DMS114 treated with DMSO at 0.1 percent for 48 hours (cell line): ENCODE data around the gene ARNT2.

Experiments
- DNase-seq: peaks from one replicate; lab custom pipeline; 2025; ENCODE audit not compliant: unreplicated experiment; lab: John Stamatoyannopoulos, UW

The ARNT2 gene

GRCh38 chr15:80462836-80463512 lies 58.8 kb downstream of the ARNT2 start:
- DNase-seq = no peak

- DNase-seq = no peak
Measured at GRCh38 chr15:80464951-80465625, 60.9 kb downstream of the ARNT2 start.

GRCh38 chr15:80465626-80466005 lies 61.4 kb downstream of the ARNT2 start:
- no peak for DNase-seq

DNA sequence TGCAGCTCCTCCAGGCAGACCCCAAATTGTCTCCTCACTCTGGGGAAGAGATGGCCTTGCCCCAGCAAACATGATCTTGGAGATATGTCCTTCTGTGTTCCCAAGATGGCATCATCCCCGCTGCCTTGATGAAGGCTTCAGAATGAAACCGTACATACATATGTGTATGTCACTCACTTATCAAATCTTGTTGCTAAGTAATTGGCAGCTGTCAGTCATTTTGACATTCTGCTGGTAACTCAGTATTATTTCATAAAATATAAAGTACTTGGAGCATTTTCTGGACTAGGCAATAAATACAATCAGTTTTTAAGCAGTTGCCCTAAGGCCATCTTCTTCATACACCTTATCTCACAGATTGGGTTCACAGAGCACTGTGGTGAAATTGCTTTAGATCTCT lies 62.4 kb downstream of the ARNT2 start:
- no peak for DNase-seq

DNA sequence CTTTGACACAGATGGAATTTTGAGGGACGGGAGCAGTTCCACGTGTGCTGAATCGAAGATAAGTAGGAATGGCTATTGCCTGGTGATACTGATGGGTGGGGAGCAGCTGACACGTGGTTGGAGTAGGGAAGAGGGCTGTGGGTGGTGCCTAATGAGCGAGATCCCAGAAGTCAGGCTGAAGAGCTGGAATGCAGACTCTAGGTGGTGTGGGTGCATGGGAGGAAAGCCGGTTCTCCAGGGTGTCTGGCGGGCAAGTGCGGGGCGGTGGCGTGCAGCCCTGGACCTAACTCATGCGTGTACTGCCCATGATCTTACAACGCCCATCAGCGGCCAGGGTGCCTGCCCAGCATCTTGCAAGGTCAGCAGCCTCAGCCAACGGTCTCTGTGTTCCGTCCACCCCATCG lies 63.1 kb downstream of the ARNT2 start:
- no peak for DNase-seq

GRCh38 chr15:80468796-80469195 lies 64.6 kb downstream of the ARNT2 start:
- no peak for DNase-seq

GRCh38 chr15:80471881-80472280 lies 67.7 kb downstream of the ARNT2 start:
- DNase-seq = no peak

- no peak for DNase-seq
Measured at GRCh38 chr15:80473286-80474223, 69.4 kb downstream of the ARNT2 start.

GRCh38 chr15:80474224-80475215 lies 70.3 kb downstream of the ARNT2 start:
- no peak for DNase-seq

DNA sequence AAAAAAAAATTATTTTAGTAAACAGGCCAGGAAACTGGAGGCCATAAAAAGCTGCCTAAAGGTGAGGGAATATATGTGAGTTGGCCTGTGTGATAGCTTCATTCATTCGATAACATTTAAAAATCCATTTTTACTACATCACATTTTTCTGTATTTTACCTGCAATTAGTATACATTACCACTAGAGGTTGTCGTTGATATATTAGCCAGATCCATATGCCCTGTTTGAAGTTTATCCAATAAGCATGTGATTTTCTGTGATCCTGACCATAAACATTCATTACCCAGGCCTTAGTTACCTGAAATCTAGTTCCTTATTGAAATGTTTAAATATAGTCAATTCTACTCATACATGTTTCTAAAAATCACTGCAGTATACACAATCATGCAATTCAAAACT lies 71.4 kb downstream of the ARNT2 start:
- DNase-seq = no peak

DNA sequence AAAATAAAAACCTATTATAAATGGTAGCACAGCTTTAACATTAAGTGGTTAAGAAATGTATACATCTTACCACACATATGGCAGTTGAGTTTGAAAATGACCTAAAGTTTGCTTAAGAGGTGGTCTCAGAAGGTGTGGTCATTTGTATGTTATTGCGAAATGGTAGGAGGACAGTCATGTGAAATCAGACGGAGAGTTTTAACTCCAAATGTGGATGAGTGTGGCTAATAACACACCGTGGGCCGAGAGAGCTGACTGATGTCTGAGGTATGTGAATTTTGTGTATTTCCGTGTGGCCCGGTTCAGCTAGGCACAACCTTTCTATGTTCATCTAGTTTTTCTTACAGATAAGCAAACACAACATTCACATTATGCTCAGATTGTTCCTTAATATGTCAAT lies 71.9 kb downstream of the ARNT2 start:
- no peak for DNase-seq

DNA sequence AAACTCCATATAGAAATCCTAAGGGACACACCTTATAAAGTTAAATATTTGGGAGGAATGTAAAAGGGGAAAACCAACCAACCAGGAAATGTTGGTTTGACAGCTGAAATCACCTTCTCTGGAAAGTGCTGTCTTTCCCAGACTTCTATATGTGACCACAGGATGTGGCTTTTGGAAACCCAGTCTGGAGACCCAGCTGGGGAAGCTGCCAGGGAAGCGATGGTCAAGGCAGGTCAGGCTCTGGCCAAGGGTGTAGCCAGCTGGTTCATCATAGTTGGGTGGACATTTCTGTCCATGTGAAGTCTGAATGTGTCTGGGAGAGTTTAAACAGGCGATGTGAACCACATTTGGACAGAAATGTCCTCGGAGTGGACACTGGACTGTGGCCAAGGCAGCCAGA lies 73.9 kb downstream of the ARNT2 start:
- DNase-seq = no peak

DNA sequence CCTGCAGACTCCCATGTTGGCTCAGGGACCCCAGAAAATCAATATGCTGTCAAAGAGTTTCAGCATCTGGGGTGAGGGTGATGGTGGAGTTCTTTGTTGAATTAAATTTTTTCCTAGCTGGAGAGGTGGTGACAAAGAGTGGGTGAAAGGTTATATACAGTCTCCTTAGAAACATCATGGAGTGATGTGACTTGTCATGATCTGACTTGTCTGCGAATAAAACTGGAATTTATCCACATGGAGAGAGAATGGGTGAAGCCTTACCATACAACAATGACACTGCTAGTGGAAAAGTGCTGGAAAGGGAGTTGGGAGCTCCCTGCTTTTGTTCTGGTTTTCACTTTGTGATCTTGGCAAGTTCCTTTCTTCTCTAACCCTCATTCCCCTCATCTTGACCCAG lies 75.0 kb downstream of the ARNT2 start:
- no peak for DNase-seq

- DNase-seq = no peak
Measured at GRCh38 chr15:80480171-80480811, 76.1 kb downstream of the ARNT2 start.

- DNase-seq = no peak
Measured at GRCh38 chr15:80480909-80481308, 76.7 kb downstream of the ARNT2 start.

DNA sequence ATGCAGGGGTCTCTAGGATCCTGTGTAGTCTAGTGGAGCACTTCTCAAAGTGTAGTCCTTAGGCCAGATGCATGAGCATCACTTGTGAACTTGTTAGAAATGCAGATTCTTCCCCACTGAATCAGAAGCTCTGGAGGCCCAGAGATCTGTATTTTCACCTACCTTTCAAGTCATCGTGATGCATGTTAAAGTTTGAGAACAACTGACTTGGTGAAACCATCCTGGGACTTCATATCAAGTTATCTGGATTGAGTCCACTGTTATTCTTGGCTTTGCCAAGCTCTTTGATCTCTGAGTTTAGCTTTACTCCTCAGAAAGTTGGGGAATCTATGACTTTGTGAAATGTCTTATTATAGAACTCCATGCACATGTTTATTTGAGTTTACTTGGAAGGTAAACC lies 78.5 kb downstream of the ARNT2 start:
- no peak for DNase-seq

DNA sequence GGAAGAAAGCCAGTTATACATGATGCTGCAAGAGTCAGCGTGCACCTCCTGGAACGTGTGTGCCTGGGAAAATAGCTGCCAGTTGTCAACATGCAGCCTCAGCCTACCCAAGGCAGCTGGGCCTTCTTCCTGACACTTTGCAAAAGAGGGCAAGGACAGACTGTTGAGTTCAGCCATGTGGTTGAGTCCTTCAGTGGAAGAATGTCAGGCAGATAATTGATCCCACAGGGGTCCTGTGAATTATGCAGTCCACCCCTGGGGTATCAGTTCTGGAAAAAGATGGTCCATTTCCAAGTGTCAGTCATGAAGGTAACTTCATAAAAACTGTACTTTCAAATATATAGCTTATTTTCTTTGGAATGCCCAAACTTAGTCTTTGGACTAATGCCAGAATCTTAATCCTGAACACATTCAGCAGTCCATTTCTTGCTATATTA lies 79.6 kb downstream of the ARNT2 start:
- no peak for DNase-seq

DNA sequence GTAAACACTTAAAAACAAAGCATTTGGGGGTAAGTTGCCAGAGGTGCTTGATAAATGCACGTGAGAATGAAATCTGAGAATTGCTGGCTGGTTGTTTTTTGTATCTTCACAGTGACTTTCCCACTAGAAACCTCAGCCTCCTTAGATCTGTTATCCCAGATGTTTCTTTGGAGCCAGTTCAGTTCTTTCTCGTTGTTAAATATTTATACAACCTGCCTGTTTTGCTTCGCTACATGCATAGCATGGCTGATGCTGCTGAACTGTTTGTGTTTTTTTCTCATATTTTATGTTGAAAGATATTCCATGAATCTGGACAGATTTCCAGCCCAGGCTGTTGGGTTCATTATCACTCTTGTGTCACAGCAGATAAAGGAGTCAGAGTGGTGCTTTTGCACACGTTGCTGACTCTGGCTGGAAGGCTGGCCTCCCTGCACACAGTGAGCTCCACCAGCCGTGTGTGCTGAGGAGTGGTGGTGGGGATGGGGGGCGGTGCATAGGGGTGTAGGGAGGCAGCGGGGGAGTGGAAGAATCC lies 80.2 kb downstream of the ARNT2 start:
- DNase-seq = no peak

DNA sequence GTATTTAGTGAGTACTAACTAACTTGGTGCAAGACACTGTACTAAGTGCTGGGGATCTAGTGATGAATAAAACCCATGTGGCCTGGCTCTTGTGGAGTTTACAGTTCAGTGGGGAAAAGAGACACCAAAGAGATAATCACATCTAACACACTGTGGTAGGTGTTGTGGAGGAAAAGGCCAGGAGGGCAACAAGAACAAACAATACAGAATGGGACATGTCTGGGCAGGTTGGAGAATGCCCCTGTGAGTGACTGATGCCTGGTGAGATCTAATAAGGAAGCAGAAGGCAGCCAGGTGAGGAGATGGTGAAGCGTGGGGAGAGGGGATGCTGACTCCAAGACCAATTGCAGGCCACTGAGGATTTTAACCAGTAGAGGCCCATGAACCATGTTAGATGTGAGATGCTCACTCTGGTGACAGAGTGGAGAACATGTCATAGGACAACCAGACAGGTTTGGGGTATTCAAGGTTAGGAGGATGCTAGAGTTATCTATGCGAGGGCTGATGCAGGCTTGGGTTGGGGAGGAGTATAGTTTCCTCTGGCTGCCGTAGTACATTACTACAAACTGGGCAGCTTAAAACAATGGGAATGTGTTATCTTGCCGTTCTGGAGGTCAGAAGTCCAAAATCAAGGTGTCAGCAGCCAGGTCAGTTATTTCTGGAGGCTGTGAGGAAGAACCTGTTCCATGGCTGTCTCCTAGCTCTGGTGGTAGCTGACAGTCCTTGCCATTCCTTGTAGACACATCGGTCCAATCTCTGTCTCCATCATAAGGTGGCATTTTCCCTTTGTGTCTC lies 81.4 kb downstream of the ARNT2 start:
- DNase-seq = no peak
